Measurements from ENCODE around the gene CDH20.
"Not testable (repeated sequence)": the region's sequence is repeated elsewhere in the genome, so short reads cannot be mapped to it uniquely, and the experiment has no call there.

Gene CDH20

GRCh38 chr18:61348230-61348629, 15.0 kb downstream of the CDH20 start:
- DNase-seq (ENCODE audit: low spot score), result no peak

GRCh38 chr18:61350578-61350977, 17.3 kb downstream of the CDH20 start:
- no peak for DNase-seq (ENCODE audit: low spot score)

- no peak for DNase-seq (ENCODE audit: low spot score)
These were observed 18.8 kb downstream of the CDH20 start for GRCh38 chr18:61352059-61352458.

GRCh38 chr18:61352611-61353010, 19.4 kb downstream of the CDH20 start:
- DNase-seq (ENCODE audit: low spot score), result no peak

GRCh38 chr18:61360404-61361383, 27.5 kb downstream of the CDH20 start:
- DNase-seq (ENCODE audit: low spot score), result no peak

GRCh38 chr18:61362511-61362910, 29.3 kb downstream of the CDH20 start:
- DNase-seq (ENCODE audit: low spot score), result no peak

GRCh38 chr18:61364953-61365352, 31.7 kb downstream of the CDH20 start:
- DNase-seq (ENCODE audit: low spot score), result no peak

- no peak for DNase-seq (ENCODE audit: low spot score)
These were observed 34.8 kb downstream of the CDH20 start for GRCh38 chr18:61368001-61368400.

GRCh38 chr18:61369671-61370070, 36.4 kb downstream of the CDH20 start:
- DNase-seq (ENCODE audit: low spot score), result not testable (repeated sequence)

- DNase-seq (ENCODE audit: low spot score), result no peak
These were observed 37.9 kb downstream of the CDH20 start for GRCh38 chr18:61371111-61371510.

- no peak for DNase-seq (ENCODE audit: low spot score)
These were observed 46.6 kb downstream of the CDH20 start for GRCh38 chr18:61379827-61380226.

- DNase-seq (ENCODE audit: low spot score), result no peak
These were observed 54.8 kb downstream of the CDH20 start for GRCh38 chr18:61388010-61388409.

GRCh38 chr18:61394983-61395382, 61.8 kb downstream of the CDH20 start:
- DNase-seq (ENCODE audit: low spot score), result no peak

- no peak for DNase-seq (ENCODE audit: low spot score)
These were observed 64.0 kb downstream of the CDH20 start for GRCh38 chr18:61397222-61397621.

- peak; percentile 48 for DNase-seq (ENCODE audit: low spot score)
These were observed 65.9 kb downstream of the CDH20 start for GRCh38 chr18:61398961-61399705.

GRCh38 chr18:61400016-61400635, 66.9 kb downstream of the CDH20 start:
- no peak for DNase-seq (ENCODE audit: low spot score)

- DNase-seq (ENCODE audit: low spot score), result peak; percentile 43
These were observed 67.5 kb downstream of the CDH20 start for GRCh38 chr18:61400716-61401115.

GRCh38 chr18:61402726-61403125, 69.5 kb downstream of the CDH20 start:
- no peak for DNase-seq (ENCODE audit: low spot score)

- DNase-seq (ENCODE audit: low spot score), result no peak
These were observed 80.2 kb downstream of the CDH20 start for GRCh38 chr18:61413396-61413795.

- DNase-seq (ENCODE audit: low spot score), result no peak
These were observed 80.9 kb downstream of the CDH20 start for GRCh38 chr18:61414086-61414485.

- no peak for DNase-seq (ENCODE audit: low spot score)
These were observed 86.5 kb downstream of the CDH20 start for GRCh38 chr18:61419763-61420162.

GRCh38 chr18:61420218-61420885, 87.1 kb downstream of the CDH20 start:
- no peak for DNase-seq (ENCODE audit: low spot score)
